Astrocyte of the hippocampus (primary cell): ENCODE data around the gene P4HA2.

Experiments used
- DNase-seq: peaks from one replicate; pipeline ENCODE4 v3.0.0; 2011; ENCODE audit warnings: low read depth, low spot score

The P4HA2 gene

GRCh38 chr5:132142459-132142858, 85.2 kb downstream of the P4HA2 start:
- DNase-seq: no peak
